Glomerular visceral epithelial cell (primary cell): ENCODE results near the gene KRTAP12-2.
"Not testable (repeated sequence)": the region's sequence is repeated elsewhere in the genome, so short reads cannot be mapped to it uniquely, and the experiment has no call there.

Experiments used
- DNase-seq: peaks from one replicate; pipeline ENCODE4 v3.0.0-alpha.2; 2016; ENCODE audit errors: extremely low spot score

Gene KRTAP12-2

DNA sequence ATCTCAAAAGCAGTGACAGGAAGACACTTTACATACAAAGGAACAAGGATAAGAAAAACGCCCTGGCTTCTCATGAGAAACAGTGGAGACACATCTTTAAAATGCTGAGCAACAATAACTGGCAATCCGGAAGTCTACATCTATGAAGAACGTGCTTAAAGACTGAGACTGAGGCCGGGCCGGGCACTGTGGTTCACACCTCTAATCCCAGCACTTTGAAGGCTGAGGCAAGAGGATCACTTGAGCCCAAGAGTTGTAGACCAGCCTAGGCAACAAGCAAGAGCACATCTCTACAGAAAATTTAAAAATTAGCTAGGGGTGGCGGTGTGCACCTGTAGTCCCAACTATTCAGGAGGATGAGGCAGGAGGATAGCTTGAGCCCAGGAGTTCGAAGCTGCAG is 17.4 kb upstream of the KRTAP12-2 start:
- no peak for DNase-seq

DNA sequence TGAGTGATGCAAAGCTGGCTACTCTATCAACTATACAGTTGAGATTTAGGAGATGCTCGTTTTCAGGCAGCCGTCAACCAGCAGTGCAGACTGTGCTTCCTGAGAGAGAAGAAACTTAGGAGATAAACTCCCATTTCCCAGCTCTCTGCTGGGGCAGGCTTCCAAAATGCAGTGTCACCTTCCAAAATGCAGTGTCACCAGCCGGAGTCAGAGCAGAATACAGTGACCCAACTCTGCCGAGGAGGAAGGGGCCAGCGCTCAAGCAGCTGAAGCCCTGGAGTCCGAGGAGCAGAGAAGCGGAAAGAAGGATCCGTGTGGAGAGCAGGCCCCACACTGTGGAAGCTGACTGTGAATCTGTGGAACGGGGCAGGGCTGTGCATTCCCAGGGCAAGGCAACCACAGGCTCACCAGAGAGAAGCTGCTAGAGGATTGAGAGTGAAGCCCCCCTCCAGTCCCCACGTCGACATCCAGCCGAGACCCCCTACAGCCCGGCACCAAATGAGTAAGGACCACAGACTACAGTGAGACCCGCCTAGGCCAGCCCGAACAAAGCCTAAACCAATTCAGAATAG is 15.9 kb upstream of the KRTAP12-2 start:
- DNase-seq = no peak

DNA sequence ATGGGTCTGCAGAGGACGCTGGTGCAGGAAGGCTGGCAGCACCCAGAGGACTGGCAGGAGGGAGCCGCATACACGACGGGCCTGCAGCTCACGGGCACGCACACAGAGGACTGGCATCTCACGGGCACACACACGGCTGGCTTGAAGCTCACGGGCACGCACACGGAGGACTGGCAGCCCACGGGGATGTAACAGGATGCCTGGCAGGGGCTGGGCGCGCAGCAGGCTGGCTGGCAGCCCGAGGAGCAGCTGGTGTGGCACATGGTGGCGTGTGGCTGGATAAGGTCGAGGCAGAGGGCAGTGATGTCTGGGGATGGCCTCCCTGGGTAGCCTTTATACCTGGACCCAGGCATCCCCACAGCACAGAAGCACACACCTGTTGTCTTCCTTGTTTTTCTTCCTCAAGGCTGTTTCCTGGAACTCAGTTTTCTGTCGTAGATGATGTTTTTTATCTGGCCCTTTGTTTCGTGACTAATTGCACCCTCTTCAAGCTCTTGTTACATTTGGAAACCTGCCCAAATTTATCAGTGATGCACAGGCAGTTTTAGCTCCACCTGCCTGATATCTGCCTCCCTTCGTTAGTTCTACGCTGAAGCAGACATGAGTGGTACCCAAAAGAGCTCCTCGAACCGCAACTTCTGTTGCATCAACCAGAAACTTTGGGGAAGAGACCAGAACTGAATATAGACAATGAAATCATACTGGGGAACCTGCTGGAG is 15.3 kb upstream of the KRTAP12-2 start, which contains the start of gene KRTAP12-1:
KRTAP12-1 (minus strand) TSS at position 303 of the 719 bp plus-strand sequence; CDS start at position 263, 40 bp downstream.
- no peak for DNase-seq

DNA sequence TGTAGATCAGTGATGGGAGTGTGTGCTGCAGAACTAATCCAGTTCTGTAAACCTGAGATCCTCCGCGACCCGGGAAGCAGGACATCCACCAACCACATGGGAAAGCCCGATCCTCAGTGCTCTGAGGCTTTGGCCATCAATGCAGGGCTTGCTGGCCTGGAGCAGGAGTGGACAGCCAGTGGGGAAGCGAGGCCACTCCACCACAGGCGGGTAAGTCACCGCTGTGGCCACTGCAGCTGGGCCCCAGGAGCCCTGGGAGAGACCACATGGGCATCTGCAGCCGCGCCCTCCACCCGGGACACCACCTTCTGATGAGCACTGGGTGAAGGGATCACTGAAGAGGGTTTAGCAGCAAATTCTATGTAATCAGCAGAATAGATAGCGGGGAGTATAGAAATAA is 14.4 kb upstream of the KRTAP12-2 start:
- DNase-seq = no peak

DNA sequence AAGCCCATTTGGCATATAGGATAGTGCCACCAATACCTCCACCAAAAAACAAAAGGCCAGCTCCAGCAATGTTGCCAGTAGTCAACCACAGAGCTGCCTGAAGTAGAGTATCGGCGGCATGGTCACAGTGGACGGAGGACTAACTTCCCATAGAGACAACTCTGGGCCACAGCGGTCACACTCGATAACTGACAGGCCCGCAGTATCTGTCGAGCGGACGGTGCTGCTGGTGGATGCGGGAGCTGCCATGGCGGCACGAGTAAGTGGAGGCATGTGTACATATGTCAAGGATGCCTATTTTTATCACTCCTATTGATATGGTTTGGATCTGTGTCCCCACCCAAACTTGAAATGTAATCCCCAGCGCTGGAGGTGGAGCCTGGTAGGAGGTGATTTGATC is 11.2 kb upstream of the KRTAP12-2 start:
- DNase-seq = no peak

DNA sequence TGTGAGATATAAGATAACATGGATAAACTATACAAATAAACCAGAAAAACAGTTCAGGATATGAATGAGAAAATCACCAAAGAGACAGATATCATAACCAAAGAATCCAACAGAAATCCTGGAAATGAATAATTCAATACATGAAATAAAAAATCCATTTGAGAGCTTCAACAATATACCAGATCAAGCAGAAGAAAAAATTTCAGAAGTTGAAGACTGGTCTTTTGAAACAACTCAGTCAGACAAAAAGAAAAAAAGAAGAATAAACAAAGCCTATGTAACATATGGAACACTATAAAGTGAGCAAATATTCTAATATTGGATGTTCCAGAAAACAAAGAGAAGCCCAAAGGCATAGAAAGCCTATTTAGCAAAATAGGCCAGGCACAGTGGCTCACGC is 5.2 kb upstream of the KRTAP12-2 start:
- no peak for DNase-seq

DNA sequence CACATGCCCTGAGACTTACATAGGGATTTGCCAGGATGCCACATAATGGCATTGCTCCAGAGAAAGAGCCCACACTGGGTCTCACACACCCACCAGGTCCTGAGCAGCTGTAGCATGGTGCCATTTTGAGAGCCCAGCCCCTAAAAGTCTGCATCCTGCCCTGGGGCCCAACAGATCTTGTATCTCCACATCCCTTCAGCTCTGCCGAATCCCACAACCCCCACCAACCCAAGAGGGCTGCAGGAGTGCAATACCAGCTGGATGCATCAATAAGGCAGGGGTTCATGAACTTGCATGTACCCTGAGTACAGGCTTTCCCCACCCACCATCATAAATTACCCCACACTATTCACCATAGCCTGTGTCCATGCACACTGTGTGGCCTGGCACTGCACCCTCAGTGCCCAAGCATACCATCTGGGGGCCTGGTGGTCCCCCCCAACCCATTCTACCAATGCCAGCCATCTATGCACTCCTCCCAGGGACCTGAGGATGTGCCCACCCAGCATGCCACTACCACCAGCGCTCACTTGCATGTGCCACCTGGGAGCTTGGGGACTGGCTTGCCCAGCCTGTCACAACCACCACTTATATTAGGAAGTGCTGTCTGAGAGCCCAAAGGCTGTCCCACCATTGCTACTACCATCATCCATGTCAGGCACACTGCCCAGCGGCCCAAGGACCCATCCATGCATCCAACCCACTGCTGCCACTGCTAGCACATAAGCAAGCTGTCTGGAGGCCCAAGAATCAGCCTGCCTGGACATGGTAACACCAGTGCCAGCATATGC is 4.1 kb upstream of the KRTAP12-2 start:
- DNase-seq = no peak

DNA sequence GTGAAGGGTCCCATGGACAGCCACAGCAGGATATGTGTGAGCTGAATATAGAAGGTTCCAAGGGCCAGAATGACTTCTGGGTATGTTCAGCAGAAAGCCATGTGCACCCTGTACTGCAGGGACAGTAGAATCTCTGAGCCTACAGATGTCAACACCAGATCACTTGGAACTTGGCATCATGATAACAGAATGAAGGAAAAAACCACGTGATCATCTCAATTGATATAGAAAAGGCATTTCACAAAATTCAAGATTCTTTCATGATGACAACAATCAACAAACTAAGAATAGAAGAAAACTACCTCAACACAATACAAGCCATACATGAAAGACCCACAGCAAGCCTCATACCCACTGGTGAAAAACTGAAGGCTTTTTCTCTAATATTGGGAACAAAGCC is 885 bp upstream of the KRTAP12-2 start:
- DNase-seq = no peak

DNA sequence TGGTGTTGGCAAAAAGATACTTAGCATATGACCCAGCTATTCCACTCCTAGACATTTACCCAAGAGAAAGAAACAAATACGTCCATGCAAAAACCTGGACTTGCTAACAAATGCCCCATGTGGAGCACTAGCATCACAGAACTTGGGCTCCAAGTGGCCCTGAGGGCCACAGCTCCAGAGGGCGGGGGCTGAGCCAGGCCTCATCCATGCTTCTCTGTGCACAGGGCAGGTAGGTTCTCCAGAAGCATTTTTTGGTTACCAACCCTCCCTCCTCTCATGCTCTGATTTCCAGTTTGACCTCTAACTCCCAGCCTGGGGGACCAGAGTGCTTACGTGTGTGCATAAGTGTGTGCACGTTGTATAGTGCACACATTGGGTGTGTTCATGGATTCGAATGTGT is 2.0 kb downstream of the KRTAP12-2 start:
- DNase-seq = no peak

DNA sequence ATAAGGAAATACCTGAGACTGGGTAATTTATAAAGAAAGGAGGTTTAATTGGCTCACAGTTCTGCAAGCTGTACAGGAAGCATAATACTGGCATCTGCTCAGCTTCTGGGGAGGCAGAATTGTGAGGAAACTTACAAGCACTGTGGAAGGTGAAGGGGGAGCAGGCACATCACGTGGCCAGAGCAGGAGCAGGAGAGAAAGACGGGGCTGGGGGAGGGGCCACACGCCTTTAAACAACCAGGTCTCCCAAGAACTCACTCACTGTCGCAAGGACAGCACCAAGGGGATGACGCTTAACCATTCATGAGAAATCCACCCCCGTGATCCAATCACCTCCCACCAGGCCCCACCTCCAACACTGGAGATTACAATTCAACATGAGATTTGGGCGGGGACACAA is 5.2 kb downstream of the KRTAP12-2 start:
- DNase-seq = not testable (repeated sequence)

DNA sequence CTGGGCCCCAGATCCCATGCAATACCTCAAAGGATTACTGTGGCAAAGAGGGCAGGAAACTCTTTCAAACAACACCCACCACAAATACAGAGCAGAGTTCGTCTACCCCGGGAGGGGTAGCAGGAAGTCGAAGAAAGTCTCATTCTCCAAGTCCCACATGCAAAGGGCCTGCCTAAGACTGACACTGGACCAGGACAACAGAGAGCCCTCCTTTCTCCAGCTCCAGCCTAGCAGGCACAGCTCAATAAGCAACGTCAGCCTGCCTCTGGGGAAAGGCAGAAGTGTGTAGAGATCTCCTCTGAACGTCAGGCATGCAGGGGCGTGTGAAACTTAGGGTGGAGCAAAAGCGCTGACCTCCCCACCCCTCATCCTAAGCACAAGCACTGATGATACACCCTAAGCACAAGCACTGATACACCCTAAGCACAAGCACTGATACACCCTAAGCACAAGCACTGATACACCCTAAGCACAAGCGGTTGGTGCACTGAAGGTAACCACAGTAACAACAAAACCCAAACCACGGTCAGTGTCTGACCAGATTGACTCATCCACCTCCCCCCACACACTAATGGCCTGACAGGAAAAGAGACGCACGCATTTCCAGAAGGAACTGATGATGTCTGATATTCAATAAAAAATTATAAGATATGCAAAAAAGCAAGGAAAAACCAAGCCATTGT is 7.7 kb downstream of the KRTAP12-2 start:
- DNase-seq = no peak

DNA sequence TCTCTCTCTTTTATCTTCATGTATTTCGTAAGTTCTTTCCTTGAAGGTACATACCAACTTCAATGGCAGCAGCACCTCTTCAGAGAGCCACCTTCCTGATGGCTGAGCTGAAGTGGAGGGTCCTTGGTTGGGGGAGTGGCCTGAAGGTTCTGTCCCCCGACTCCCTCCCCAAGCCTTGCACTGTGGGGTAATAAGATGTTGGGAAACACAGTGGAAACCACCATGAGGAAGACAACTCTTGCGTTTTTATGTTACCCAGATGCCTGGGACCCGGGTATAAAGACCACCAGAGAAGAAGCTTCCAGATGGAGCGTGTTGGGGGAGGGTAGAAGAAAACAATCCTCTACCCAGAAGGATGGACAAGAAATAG is 8.2 kb downstream of the KRTAP12-2 start:
- no peak for DNase-seq

DNA sequence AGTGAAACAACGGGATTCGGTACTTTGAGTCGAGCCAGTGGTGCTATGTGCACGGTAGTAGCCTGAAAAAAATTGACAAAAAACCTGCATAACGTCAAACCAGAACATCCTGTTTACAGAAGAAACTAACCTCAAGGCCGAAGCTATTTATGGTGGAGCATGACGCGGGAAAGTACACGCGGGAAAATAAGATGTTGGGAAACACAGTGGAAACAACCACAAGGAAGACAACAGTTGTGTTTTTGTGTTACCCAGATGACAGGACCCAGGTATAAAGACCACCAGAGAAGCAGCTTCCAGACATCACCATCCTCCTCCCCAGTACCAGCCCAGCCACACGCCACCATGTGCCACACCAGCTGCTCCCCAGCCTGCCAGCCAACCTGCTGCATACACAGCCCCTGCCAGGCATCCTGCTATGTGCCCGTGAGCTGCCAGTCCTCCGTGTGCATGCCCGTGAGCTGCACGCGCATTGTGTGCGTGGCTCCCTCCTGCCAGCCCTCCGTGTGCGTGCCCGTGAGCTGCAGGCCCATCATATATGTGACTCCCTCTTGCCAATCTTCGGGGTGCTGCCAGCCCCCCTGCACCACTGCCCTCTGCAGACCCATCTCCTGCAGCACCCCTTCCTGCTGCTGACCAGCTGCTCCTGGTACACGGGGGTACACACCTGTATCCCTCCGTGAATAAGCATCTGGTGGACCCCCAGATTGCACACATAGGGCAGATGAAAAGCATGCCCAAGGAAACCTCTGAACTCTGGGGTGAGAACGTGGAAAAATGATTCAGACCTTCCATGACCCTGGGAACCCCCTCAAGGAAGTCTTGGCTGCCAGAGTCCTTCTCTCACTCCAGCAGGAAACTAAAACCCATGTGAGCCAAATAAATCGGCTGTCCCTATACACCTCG is 8.8 kb downstream of the KRTAP12-2 start, which contains the start of gene KRTAP12-3:
KRTAP12-3 (plus strand) TSS at position 298 of the 906 bp plus-strand sequence; CDS start at position 346, 48 bp downstream.
- no peak for DNase-seq

DNA sequence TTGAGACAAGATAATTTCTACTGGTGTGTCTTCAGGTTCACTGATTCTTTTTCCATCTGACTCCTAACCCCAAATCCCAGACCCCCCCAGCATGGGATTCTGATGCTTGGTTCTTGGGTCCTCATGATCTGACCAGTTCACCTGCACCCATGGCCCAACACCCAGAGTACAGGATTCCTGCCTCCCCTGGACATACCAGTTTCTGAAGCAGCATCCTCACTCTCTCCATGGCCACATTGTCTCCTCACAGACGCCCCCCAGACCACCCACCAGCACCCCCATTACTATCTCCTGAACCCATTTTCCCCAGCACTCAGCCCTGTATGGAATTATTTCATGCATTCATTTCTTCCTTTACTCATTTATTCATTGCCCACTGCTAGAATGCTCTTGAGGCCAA is 9.9 kb downstream of the KRTAP12-2 start:
- no peak for DNase-seq

DNA sequence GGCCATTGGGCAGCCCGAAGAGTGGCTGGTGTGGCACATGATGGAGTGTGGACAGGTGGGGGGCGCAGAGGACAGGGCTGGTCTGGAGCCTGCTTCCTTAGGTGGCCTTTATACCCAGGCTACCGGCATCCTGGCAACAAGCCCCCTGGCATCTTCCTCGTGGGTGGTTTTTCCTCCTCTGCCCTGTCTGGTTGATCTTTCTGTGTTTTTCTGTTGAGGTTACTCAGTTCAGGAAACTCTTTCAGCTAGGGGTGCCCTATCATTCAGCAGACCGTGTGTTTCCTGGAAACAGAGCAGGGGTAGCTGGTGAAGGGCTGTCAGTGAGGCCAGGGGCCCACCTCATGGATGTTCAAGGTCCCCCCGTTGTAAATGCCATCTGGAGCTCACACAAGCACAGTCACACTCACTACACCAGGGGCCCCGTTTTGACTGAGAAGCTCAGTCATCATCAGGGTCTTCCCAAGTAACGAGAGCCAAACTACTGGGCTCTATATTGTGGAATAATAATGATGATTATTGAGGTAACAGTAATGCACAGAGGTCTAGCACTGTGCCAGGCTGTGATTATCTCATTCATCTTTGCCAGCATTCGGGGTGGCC is 12.1 kb downstream of the KRTAP12-2 start, which contains the start of gene KRTAP12-4:
KRTAP12-4 (minus strand) TSS at position 84 of the 600 bp plus-strand sequence; CDS start at position 39, 45 bp downstream.
- DNase-seq = no peak

DNA sequence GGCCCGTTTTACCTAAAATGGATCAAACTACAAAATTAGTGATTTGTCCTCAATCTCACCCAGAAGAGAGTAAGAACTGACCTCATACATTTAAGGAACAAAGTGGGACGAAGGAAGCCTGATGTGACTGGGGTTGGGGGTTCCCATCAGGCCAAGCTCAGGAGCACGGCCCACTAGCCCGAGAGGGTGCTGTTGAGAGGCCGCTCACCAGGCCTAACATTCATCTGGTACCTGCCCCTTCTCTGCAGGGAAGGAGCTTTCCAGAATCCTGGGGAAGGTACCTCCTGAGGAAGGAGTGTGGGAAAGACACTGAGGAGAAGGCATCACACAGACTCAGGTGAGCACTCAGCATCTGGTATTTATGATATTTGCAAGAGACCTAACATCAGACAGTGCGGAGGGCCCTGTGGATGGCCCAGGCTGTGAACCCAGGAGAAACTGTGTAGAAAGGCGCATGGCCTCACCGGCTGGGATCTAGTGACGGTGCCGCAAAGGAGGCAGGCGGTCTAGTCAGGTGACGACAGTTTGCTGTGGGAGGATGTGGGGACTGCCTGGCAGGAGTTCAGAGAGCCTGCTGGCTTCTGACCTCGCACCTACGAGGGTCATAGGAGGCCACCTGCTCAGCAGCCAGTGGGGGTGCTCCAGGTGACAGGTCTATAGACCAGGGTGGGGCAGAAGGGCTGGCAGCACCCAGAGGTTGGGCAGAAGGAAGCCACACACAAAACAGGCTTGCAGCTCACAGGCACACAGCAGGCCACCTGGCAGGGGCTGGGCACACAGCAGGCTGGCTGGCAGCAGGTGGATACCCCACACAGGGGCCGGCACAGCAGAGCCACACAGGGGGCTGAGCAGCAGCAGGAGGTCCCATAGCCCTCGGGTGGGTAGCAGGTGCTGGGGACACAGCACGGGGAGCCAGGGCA is 12.8 kb downstream of the KRTAP12-2 start:
- no peak for DNase-seq

DNA sequence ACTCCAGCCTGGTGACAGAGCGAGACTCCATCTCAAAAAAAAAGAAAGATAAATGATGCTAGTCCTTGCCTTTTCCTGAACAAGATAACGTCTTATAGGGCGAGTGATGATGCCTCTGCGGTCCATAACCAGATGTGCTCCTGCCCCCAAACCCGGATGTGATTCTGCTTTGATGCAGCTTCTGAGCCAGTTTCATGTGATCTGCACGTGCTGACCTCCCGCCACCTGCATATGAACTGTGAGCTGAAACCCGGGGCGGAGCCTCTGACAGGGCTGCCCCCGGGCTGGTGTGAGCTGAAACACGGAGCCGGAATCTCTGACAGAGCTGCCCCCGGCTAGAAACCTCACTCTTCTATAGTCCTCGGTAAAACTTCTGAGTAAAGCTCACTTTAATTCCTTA is 13.6 kb downstream of the KRTAP12-2 start:
- no peak for DNase-seq

DNA sequence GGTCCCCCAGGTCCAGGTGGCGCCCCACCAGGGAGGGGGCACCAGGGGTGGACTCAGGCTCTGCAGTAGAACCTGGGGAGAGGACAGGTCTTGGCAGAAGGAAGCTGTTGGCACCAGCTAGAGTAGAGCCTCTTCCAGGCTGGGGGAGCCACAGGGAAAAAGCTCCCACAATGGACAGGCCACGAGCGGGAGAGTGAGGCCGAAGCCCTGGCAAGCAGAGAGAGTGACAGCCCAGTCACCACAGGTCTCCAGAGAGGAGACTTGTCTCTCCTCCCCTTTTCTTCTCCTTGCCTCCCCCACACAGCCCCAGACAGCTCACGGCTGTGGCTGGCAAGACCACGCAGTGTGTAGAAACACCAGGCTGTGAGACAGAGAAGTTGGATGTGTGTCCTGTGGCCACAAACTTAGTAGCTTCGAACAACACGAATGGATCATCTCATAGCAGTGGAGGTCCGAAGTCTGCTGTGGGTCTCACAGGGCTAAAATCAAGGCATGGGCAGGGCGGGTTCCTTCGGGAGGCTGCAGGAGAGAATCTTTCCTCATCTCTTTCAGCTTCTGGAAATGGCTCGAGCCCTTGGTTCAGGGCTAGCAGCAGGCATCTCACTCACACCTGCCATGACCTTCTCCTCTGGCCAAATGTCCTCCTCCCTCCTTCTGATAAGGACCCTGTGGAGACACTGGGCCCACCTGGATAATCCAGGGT is 15.6 kb downstream of the KRTAP12-2 start:
- DNase-seq = no peak
